NB4 (cell line): ENCODE measurements around the gene SLC38A10.

Experiments used
- DNase-seq: peaks from one replicate; pipeline ENCODE4 v3.0.0; 2010; ENCODE audit warnings: low read depth
- H3K4me3 ChIP-seq: one replicate; pipeline ENCODE4 v1.5.1; 2011; ENCODE audit warnings: mild to moderate bottlenecking, low read depth, low read length, moderate library complexity
- CTCF ChIP-seq: IDR thresholded peaks from one replicate; pipeline ENCODE4 v1.5.1; 2012; ENCODE audit warnings: low read depth, low read length
- MYC ChIP-seq: IDR thresholded peaks from 2 replicates; pipeline ENCODE4 v1.6.1; 2011; ENCODE audit warnings: low read depth, low read length
- POLR2A ChIP-seq: IDR thresholded peaks from 2 replicates; pipeline ENCODE4 v1.6.1; 2011; ENCODE audit warnings: mild to moderate bottlenecking; ENCODE audit not compliant: insufficient read length; ENCODE audit errors: extremely low read depth
- TF ChIP-seq, protein P1 (sequence below): IDR thresholded peaks from 2 replicates; pipeline ENCODE4 v1.6.1; 2011; ENCODE audit warnings: low read depth, low read length

The SLC38A10 gene

DNA sequence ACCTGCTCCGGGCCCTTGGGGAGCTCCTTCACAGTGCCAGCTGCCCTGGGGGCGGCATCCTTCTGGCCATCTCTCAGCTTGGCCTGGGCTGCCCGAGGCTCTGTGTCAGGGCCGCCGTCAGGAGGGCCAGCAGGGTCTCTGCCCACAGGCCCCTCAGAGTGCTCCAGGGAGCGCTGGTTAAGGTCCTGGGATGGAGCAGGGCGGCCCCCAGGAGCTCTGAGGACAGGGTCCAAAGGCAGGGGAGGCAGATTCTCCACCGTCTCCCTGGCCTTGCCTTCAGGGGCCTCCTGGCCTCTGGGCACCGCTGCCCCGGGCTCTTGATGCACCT lies 48.8 kb downstream of the SLC38A10 start:
- TF ChIP-seq POLR2A (peak; percentile 12), CTCF (no peak), MYC (no peak)
- TF ChIP-seq, protein P1, sequence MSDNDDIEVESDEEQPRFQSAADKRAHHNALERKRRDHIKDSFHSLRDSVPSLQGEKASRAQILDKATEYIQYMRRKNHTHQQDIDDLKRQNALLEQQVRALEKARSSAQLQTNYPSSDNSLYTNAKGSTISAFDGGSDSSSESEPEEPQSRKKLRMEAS: no peak
- DNase-seq: no peak
- H3K4me3 ChIP-seq: no peak overlapping the region

DNA sequence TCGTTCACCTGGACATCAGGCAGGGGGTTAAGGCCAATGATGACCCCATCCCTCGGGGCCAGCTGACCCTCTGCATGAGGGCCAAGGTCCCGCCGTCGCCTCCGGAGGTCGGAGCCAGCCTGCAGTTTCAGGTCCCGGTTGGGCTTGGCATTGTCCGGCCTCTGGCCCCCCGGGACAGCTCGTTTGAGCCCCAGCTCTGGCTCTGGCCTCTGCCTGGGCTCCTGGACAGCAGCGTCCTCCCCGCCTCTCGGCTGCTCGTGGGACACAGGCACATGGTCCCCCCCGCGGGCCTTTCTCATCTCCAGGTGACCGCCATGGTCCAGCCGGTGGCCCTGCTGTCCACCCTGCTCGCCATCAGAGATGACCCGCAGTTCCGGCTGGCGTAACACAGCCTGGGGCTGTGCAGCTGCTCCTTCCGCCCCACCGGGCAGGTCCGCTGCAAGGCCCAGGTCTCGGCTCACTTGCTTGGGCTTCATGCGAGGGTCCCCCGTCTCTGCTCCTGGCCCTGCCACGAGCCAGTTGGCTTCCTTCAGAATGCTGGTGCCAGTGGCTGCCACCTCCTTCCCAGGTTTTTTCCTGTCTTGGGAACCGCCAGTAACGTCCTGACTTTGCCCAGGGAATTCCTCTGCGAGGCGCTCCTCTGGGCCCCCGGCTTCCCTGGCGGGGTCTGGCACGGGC lies 49.3 kb downstream of the SLC38A10 start:
- H3K4me3 ChIP-seq: no peak overlapping the region
- TF ChIP-seq MYC (no peak), CTCF (no peak), POLR2A (no peak)
- TF ChIP-seq, protein P1: no peak
- no peak for DNase-seq

- TF ChIP-seq CTCF (no peak), POLR2A (peak; percentile 12)
- H3K4me3 ChIP-seq: no peak overlapping the region
- DNase-seq: no peak
Measured at GRCh38 chr17:81245024-81245664, 50.0 kb downstream of the SLC38A10 start.

DNA sequence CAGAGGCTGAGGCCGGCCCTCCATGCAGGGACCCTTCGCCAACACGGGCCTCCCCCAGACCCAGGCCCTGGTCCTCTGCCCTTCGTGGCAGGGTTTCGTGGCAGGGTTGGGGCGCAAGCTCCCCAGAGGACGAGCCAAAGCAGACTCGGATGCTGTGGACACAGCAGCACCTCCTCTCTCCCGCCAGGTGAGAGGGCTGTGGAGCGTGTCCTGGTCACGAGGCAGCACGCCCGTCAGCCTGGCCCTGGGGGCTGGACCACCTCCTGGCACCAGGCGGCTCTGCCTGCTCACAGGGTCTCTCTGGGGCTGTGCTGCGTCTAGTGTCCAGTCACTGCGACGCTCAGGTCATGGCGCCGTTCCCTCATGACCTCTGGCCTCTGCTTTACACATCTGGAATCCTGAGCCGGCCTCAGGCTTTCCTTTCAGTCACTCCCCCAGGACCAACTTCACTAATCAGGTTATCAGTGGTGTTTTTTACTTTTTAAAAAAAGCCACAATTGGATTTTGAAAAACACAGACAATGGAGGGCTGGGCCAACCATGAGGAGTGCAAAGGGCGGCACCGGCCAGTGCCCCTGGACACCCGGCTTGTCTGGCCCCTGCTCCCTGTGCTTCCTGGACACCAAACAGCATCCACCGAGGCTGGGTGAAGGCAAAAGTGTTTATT lies 50.6 kb downstream of the SLC38A10 start:
- no peak for DNase-seq
- TF ChIP-seq, protein P1: no peak
- TF ChIP-seq CTCF (no peak), POLR2A (no peak), MYC (no peak)
- no peak overlapping the region for H3K4me3 ChIP-seq

DNA sequence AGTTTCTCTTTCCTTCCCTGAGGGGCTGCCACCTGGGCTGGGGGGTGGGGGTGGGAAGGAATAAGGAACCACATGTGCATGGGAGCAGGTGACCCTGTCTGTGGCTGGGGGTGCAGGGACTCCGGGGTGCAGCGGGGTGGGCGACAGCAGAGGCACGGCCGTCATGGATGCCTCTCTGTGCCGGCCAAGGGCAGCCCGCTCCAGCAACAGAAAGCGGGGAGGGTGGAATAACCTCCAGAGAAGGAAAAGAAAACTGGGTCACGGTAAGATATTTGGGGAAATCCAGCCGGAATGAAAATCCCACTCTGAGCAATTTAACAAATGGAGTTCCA lies 51.8 kb downstream of the SLC38A10 start:
- TF ChIP-seq, protein P1: no peak
- TF ChIP-seq MYC (no peak), CTCF (no peak)
- no peak overlapping the region for H3K4me3 ChIP-seq
- DNase-seq: no peak
